H1 (cell line): ENCODE results near the gene NR5A2. TPM values are rescaled to one million over a fixed set of nuclear protein-coding genes. Genes with fewer than 3 reads are reported as not detected.

Source experiments
- CTCF ChIA-PET: fragments of 300-600 bp; sonication (Branson Sonifier 250); formaldehyde crosslinking; loops from one replicate; lab custom pipeline; 2021; ENCODE audit not compliant: partially characterized antibody; lab: Charles Lee
- POLR2A ChIA-PET: fragments of 300-600 bp; sonication (Branson Sonifier 250); formaldehyde crosslinking; loops from one replicate; lab custom pipeline; 2021; ENCODE audit warnings: inconsistent platforms; ENCODE audit not compliant: partially characterized antibody; lab: Charles Lee
- DNase-seq, 2 experiments: peaks; one replicate each; pipeline versions ENCODE4 v3.0.0 to v3.0.0-alpha.2; 2010 to 2022; ENCODE audit warnings: low spot score in 2 of 2, low read depth in 1 of 2, mixed read lengths in 1 of 2
- FAIRE-seq: peaks from 2 replicates; lab custom pipeline; 2011; peaks lifted over from hg19 to GRCh38; lab: Jason Lieb, UNC
- H2AFZ ChIP-seq: 2 replicates; pipeline ENCODE4 v1.8.1; 2012; ENCODE audit warnings: low read length, inconsistent platforms
- H2AK5ac ChIP-seq: 2 replicates; pipeline ENCODE4 v1.6.1; 2013; ENCODE audit warnings: low read depth, low read length
- H2BK120ac ChIP-seq: replicated peaks from 2 replicates; pipeline ENCODE3; 2013; ENCODE audit warnings: low read depth, low read length, inconsistent platforms
- H2BK12ac ChIP-seq: 2 replicates; pipeline ENCODE4 v1.6.1; 2013; ENCODE audit warnings: low read depth, low read length
- H2BK15ac ChIP-seq: 2 replicates; pipeline ENCODE4 v1.6.1; 2013; ENCODE audit warnings: low read length
- H2BK20ac ChIP-seq: 2 replicates; pipeline ENCODE4 v1.6.1; 2013; ENCODE audit warnings: low read length
- H2BK5ac ChIP-seq: 2 replicates; pipeline ENCODE4 v1.6.1; 2013; ENCODE audit warnings: low read depth, low read length
- H3K14ac ChIP-seq: 2 replicates; pipeline ENCODE4 v1.6.1; 2013; ENCODE audit warnings: inconsistent platforms; ENCODE audit not compliant: insufficient read length
- H3K18ac ChIP-seq: 2 replicates; pipeline ENCODE4 v1.6.1; 2013; ENCODE audit warnings: low read length; ENCODE audit errors: extremely low read depth
- H3K23ac ChIP-seq: 2 replicates; pipeline ENCODE4 v1.6.1; 2013; ENCODE audit warnings: inconsistent platforms; ENCODE audit not compliant: insufficient read length
- H3K23me2 ChIP-seq: 2 replicates; pipeline ENCODE4 v1.6.1; 2013; ENCODE audit warnings: low read depth, low read length
- H3K27ac ChIP-seq: 2 replicates; pipeline ENCODE4 v1.6.1; 2011; ENCODE audit warnings: low read depth, low read length, inconsistent platforms
- H3K27me3 ChIP-seq, 4 experiments: replicated peaks in 1 of 4; 1 replicate in 1 of 4; 2 replicates in 3 of 4; pipeline versions ENCODE4 v1.6.1 to v1.8.1; 2011 to 2013; ENCODE audit warnings: low read length in 3 of 4, mild to moderate bottlenecking in 3 of 4, inconsistent platforms in 2 of 4, mixed read lengths in 2 of 4, moderate library complexity in 1 of 4; ENCODE audit not compliant: control insufficient read depth in 3 of 4, insufficient read depth in 3 of 4; ENCODE audit errors: extremely low read depth in 1 of 4
- H3K36me3 ChIP-seq, 4 experiments: 2 replicates each; pipeline versions ENCODE4 v1.6.1 to v1.8.1; 2011 to 2013; ENCODE audit warnings: mild to moderate bottlenecking in 4 of 4, low read length in 3 of 4, moderate library complexity in 2 of 4, control low read depth in 1 of 4, inconsistent platforms in 1 of 4; ENCODE audit not compliant: insufficient read depth in 4 of 4, control insufficient read depth in 2 of 4
- H3K4ac ChIP-seq: replicated peaks from 2 replicates; pipeline ENCODE3; 2013; ENCODE audit warnings: low read length, low read depth, mixed read lengths, inconsistent platforms; ENCODE audit not compliant: insufficient read length
- H3K4me1 ChIP-seq, 4 experiments: replicated peaks in 1 of 4; 1 replicate in 1 of 4; 2 replicates in 3 of 4; pipeline versions ENCODE4 v1.6.1 to v1.8.1; 2011 to 2013; ENCODE audit warnings: low read length in 3 of 4, inconsistent platforms in 2 of 4, mixed read lengths in 1 of 4; ENCODE audit not compliant: insufficient read depth in 4 of 4, control insufficient read depth in 3 of 4
- H3K4me2 ChIP-seq, 2 experiments: 2 replicates each; pipeline versions ENCODE4 v1.6.1 to v1.8.1; 2011 to 2013; ENCODE audit warnings: low read depth in 2 of 2, low read length in 2 of 2, control low read depth in 1 of 2, inconsistent platforms in 1 of 2, mild to moderate bottlenecking in 1 of 2; ENCODE audit not compliant: insufficient read depth in 1 of 2
- H3K4me3 ChIP-seq, 4 experiments: fragments of 200-600, 300-600 bp in 1 of 4; sonication (generic), shearing (Covaris generic), sonication (Bioruptor Twin) in 1 of 4; 2 replicates each; pipeline versions ENCODE4 v1.5.1 to v1.8.1; 2011 to 2016; ENCODE audit warnings: low read length in 4 of 4, low read depth in 3 of 4, control low read depth in 2 of 4, inconsistent platforms in 2 of 4, mild to moderate bottlenecking in 2 of 4, mixed read lengths in 1 of 4, moderate library complexity in 1 of 4; ENCODE audit not compliant: insufficient read depth in 2 of 4; ENCODE audit errors: extremely low read depth in 1 of 4
- H3K56ac ChIP-seq: replicated peaks from 2 replicates; pipeline ENCODE3; 2013; ENCODE audit warnings: low read depth, mild to moderate bottlenecking, mixed read lengths, low read length, inconsistent platforms; ENCODE audit not compliant: insufficient read length
- H3K79me1 ChIP-seq: 2 replicates; pipeline ENCODE4 v1.6.1; 2013; ENCODE audit warnings: low read depth, low read length, control low read depth
- H3K79me2 ChIP-seq, 2 experiments: 2 replicates each; pipeline versions ENCODE4 v1.6.1 to v1.8.1; 2012 to 2013; ENCODE audit warnings: low read length in 2 of 2, mild to moderate bottlenecking in 2 of 2, inconsistent platforms in 1 of 2; ENCODE audit not compliant: insufficient read depth in 2 of 2, control insufficient read depth in 1 of 2
- H3K9ac ChIP-seq, 4 experiments: replicated peaks in 1 of 4; 1 replicate in 1 of 4; 2 replicates in 3 of 4; pipeline versions ENCODE4 v1.6.1 to v1.8.1; 2011 to 2013; ENCODE audit warnings: low read depth in 3 of 4, low read length in 3 of 4, control low read depth in 2 of 4, mild to moderate bottlenecking in 2 of 4, moderate library complexity in 2 of 4, inconsistent platforms in 1 of 4; ENCODE audit errors: extremely low read depth in 1 of 4
- H3K9me3 ChIP-seq, 2 experiments: 2 replicates each; pipeline versions ENCODE4 v1.6.1 to v1.8.1; 2012 to 2013; ENCODE audit warnings: mild to moderate bottlenecking in 2 of 2, moderate library complexity in 2 of 2, control low read depth in 1 of 2, inconsistent platforms in 1 of 2, low read depth in 1 of 2, low read length in 1 of 2, mixed read lengths in 1 of 2; ENCODE audit not compliant: insufficient read depth in 2 of 2
- H4K20me1 ChIP-seq, 2 experiments: replicated peaks in 1 of 2; 2 replicates each; pipeline versions ENCODE3 to v1.8.1; 2011 to 2013; ENCODE audit warnings: inconsistent platforms in 2 of 2, low read length in 2 of 2, mild to moderate bottlenecking in 1 of 2; ENCODE audit not compliant: insufficient read depth in 2 of 2, control insufficient read depth in 1 of 2
- H4K5ac ChIP-seq: 2 replicates; pipeline ENCODE4 v1.6.1; 2013; ENCODE audit warnings: low read length, low read depth, mixed read lengths, inconsistent platforms; ENCODE audit not compliant: insufficient read length
- H4K8ac ChIP-seq: 2 replicates; pipeline ENCODE4 v1.8.0; 2013; ENCODE audit warnings: mild to moderate bottlenecking, moderate library complexity, low read length, inconsistent platforms; ENCODE audit not compliant: insufficient read depth; ENCODE audit errors: extremely low read depth
- H4K91ac ChIP-seq: replicated peaks from 2 replicates; pipeline ENCODE3; 2013; ENCODE audit warnings: low read length, mixed read lengths, inconsistent platforms; ENCODE audit not compliant: insufficient read length
- ASH2L ChIP-seq: fragments of 200-600, 300-600 bp; sonication (generic); IDR thresholded peaks from one replicate; pipeline ENCODE4 v1.7.1; 2017; ENCODE audit warnings: low read length
- BACH1 ChIP-seq: IDR thresholded peaks from 2 replicates; pipeline ENCODE4 v1.6.1; 2012; ENCODE audit warnings: low read length, improper control_type of control experiment
- BRCA1 ChIP-seq: IDR thresholded peaks from 2 replicates; pipeline ENCODE4 v1.6.1; 2012; ENCODE audit warnings: low read depth, low read length, improper control_type of control experiment
- CEBPB ChIP-seq: IDR thresholded peaks from 2 replicates; pipeline ENCODE4 v1.6.1; 2012; ENCODE audit warnings: low read depth, low read length
- EGR1 ChIP-seq: IDR thresholded peaks from 2 replicates; pipeline ENCODE4 v1.6.1; 2011; ENCODE audit warnings: low read depth, low read length, borderline replicate concordance
- EZH2 ChIP-seq: fragments of 200-600 bp; sonication (generic); IDR thresholded peaks from 2 replicates; pipeline ENCODE4 v1.7.1; 2012; ENCODE audit warnings: low read depth, mild to moderate bottlenecking, moderate library complexity, low read length, inconsistent platforms; ENCODE audit not compliant: severe bottlenecking
- SIRT6 ChIP-seq: IDR thresholded peaks from one replicate; pipeline ENCODE4 v1.7.1; 2012; ENCODE audit warnings: low read length, inconsistent platforms
- SIX5 ChIP-seq: IDR thresholded peaks from 2 replicates; pipeline ENCODE4 v1.6.1; 2011; ENCODE audit warnings: mild to moderate bottlenecking, low read depth, low read length
- SP4 ChIP-seq: IDR thresholded peaks from 2 replicates; pipeline ENCODE4 v1.6.1; 2012; ENCODE audit warnings: low read length, inconsistent platforms
- USF2 ChIP-seq: IDR thresholded peaks from 2 replicates; pipeline ENCODE4 v1.6.1; 2011; ENCODE audit warnings: low read length, improper control_type of control experiment
- ZNF274 ChIP-seq: IDR thresholded peaks from 2 replicates; pipeline ENCODE4 v1.7.0; 2012; ENCODE audit warnings: low read length, borderline replicate concordance; ENCODE audit errors: extremely low read depth
- WGBS, 2 experiments: shearing (Covaris generic) in 1 of 2; methylation state at CpG; one replicate each; pipeline versions ENCODE4 v1.1.6 to v1.1.7; 2013 to 2015; ENCODE audit warnings: low lambda C conversion rate in 2 of 2, mixed read lengths in 2 of 2, inconsistent platforms in 1 of 2, low coverage in 1 of 2, missing lambda C conversion rate in 1 of 2; ENCODE audit not compliant: insufficient replicate concordance in 2 of 2, insufficient coverage in 1 of 2, insufficient read length in 1 of 2; ENCODE audit errors: extremely low coverage in 1 of 2, missing lambda C conversion rate in 1 of 2; 5-methylcytosine and 5-hydroxymethylcytosine counted together
- polyA plus RNA-seq, 7 experiments: library from polyadenylated mRNA; depleted of rRNA in 3 of 7; stranded (reverse) in 5 of 7; unstranded in 2 of 7; fragments of >200 nt in 5 of 7; fragments of 200-250 nt in 2 of 7; gene quantifications; 1 replicate in 5 of 7; 2 replicates in 1 of 7; 4 replicates in 1 of 7; pipeline versions ENCODE4 v1.2.1 to v1.2.3, GENCODE V29; 2011 to 2013; ENCODE audit warnings: missing spikeins in 2 of 7, mixed read lengths in 2 of 7
- total RNA-seq: library from RNA; stranded (reverse); fragmentation: NEBNext Ultra II Directional; extraction: Animal tissue kit (Norgen Biotek cat#: 25700); gene quantifications from 2 replicates; pipeline ENCODE4 v1.2.1, GENCODE V29; 2021

The NR5A2 gene
- total and polyA plus RNA-seq, 2 of the 8 experiments (the other 6 are each of a cell fraction or from before 2014, with no cell fraction given) = 1.7 to 11.6 TPM

- H3K27me3 ChIP-seq = no peaks in the 10 kb centered on the region
- H2BK5ac ChIP-seq = no peak overlapping the region
- ChIA-PET POLR2A (interaction anchor here (1.1 kb wide), 1 partner anchor 13 kb away, joined by 3 read pairs; no protein-coding TSS in a partner anchor), CTCF (interaction anchor here (0.5 to 1.3 kb wide), 4 partner anchors 10 to 36 kb away, joined by 3 to 5 read pairs (median 4); no protein-coding TSS in a partner anchor)
- no peak overlapping the region for H2BK20ac ChIP-seq
- no peaks in the 10 kb centered on the region; the same call in 1 of the 2 replicates for H3K23me2 ChIP-seq
- H3K4ac ChIP-seq = no peak overlapping the region
- H2AK5ac ChIP-seq = no peak overlapping the region
- H3K4me1 ChIP-seq = peaks cover 0 to 12% (median 6%) of the 10 kb centered on the region in 4 experiments; a peak in 4 of 7 replicates
- H2BK120ac ChIP-seq = no peak overlapping the region
- H3K18ac ChIP-seq = no peak overlapping the region
- H4K91ac ChIP-seq = no peak overlapping the region
- no peak overlapping the region for H3K56ac ChIP-seq
- H3K4me3 ChIP-seq = no peak overlapping the region
- H3K79me2 ChIP-seq = peaks cover 0 to 34% of the 10 kb centered on the region in 2 experiments; a peak in 2 of 4 replicates
- no peak overlapping the region for H3K23ac ChIP-seq
- TF ChIP-seq SP4 (no peak), EGR1 (no peak), SIRT6 (no peak), EZH2 (no peak), ZNF274 (no peak), ASH2L (no peak), BRCA1 (no peak), BACH1 (no peak), SIX5 (no peak), CEBPB (no peak), USF2 (no peak)
- DNase-seq = no peak
- no peak overlapping the region for H3K27ac ChIP-seq
- H3K79me1 ChIP-seq = no peaks in the 10 kb centered on the region
- H3K4me2 ChIP-seq = no peak overlapping the region
- H2BK12ac ChIP-seq = no peak overlapping the region
- no peaks in the 10 kb centered on the region for H3K36me3 ChIP-seq
- FAIRE-seq = no peak
- H3K14ac ChIP-seq = no peak overlapping the region
- no peak overlapping the region for H2BK15ac ChIP-seq
- WGBS, 2 experiments = 76% methylated on average over 2 of the region's 2 CpGs; no CpG with 5 or more reads in 1 of the 2 experiments
- H2AFZ ChIP-seq = no peak overlapping the region
- no peaks in the 10 kb centered on the region for H4K20me1 ChIP-seq
- no peak overlapping the region for H4K8ac ChIP-seq
- no peak overlapping the region for H4K5ac ChIP-seq
- no peaks in the 10 kb centered on the region for H3K9me3 ChIP-seq
- H3K9ac ChIP-seq = no peak overlapping the region
Measured at GRCh38 chr1:200053091-200053490, 25.6 kb downstream of the NR5A2 start.
